Stimulated activated naive CD4-positive, alpha-beta T cell (primary cell): ENCODE data around the gene VWA3B.

ENCODE experiments used
- DNase-seq, 6 experiments: peaks; one replicate each; lab custom pipeline; 2025; lab: John Stamatoyannopoulos, UW

The VWA3B gene

DNA sequence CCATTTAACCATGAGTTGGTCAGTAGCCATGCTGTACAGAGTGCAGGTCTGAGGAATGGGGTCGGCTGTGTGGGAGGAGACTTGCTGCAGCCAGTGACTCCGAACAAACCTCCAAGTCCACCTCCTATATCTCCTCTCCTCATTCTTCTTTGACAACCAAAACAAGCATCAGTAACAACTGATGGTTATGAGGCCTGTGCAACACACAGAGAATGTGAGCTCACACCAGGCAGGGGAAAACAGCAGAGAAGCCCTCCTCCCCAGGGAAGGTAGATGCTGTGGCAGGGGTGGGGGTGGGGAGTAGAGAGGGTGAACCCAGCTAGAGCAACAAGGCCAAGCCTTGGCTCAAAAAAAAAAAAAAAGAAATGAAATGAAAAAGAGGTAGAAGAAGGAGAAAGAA, 247.0 kb downstream of the VWA3B start:
- DNase-seq, result no peak

DNA sequence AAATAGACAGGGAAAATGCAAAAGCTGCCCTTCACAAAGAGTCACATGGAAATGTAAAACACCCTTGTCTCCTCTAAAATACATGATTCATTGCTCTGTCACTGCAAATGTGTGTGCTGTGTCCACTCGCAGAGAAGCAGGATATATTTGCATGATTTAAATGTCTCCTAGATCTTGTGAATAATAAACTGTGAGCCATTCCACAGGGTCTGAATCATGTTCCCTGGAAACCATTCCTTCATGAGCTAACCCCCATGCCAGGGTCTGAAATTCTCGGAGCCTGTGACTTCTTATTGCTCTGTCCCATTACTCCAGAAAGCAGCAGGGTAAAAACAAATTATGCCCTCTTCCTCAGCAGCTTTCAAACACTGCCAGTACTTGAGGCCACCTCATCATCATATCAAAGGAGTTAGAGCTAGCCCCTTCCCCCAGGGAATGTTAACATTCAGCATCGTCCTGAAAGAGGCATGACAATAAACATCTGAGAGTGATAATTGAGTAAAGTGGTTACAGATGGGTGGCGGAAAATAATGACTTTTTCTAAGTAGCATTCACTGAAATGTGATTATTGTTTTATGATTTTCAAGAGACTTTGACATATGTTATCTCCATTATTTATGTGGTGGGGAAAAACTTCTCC, 247.6 kb downstream of the VWA3B start:
- no peak for DNase-seq

DNA sequence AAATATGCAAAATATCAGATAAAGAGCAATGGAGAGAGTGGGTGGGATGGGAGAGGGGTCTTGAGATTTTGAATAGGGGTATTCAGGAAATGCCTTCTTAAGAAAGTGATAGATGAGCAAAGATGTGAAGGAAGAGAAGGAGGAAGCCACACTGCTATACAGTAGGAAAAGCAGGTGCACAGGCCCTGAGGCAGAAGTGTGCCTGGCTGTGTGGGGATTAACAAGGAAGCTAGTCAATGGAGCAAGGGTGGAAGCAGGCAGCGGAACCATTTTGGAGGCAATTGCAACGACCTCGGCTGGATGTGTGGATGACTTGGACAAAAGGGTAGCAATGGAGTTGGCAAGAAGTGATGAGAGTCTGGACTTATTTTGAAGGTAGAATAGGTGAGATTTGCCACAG, 248.3 kb downstream of the VWA3B start:
- no peak for DNase-seq

DNA sequence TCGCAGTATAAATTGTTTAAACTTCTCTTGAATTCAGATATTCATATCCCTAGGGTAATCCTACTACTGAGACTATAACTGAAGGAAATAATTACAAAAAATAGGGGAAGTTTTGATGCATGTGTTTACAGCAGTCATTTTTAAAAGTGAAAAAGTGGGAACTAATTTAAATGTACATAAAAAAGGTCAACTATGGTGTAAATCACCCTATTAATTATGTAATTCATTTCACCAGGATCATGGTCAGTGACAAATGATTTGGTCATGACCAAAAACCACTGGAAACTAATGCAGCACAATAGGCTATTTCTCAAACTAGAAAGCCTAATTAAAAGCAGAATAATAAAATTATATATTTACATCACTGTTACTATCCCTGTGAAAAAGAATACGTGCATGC, 254.3 kb downstream of the VWA3B start:
- no peak for DNase-seq

DNA sequence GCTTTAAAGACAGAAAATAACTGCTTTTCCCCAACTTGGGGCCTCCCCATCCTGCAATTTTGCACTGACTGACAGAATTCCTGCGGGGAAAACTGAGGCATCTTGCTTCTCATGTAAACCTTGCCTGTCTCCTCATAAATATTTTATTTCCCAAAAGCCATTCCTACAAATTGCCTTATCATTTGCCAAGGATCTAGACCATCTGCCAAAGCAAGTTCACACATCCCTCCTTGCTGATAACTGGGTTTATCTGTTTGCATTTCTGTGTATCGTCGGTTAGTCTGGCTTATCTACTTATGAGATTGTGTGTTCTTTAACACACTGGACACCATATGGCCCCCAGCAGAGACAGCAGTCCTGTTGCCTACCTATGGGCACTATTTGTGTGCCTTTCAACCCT, 256.3 kb downstream of the VWA3B start:
- DNase-seq, result no peak

DNA sequence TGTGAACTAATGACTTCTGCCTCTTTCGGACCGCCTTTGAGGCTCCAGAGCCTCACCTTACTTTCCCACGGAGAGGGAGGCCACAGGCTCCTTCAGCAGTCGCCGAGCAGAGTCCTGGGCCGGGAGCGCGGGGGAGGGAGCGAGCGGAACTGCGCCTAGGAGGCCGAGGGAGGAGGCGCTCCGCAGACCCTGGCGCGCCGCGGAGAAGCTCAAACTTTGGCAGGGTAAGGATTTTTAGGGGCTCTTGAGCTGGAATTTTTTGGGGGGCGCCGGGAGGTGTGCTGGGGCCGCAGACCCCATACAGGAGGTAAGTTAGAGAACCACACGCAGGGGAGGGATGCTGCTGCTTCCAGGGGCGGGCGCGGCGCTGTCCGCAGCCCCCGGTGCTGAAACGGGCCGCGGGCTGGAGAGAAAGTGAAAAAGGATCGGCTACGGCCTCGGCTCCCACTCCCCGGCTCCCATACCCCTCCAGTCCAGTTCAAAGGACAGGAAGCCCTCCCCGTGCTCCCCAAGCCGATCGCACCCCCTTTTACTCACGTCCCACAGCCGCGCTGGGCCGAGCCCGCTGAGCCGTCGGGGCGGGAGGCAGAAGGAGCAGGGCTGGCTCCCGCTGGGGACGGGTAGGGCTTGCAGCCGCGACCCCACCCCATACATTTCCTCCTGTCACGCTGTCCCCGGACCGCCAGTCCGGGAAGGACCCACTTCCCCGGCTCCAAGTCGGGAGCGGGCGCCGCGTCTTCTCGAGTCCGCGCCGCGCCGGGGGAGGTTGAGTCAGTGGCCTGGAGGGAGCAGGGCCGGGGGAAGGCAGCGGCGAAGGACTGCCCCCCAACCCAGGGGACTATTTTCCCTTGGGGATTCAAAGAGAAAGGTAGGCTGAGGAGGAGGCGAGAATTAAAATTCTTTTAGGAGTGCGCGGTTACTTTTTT, 259.6 kb downstream of the VWA3B start, which contains the start of gene CNGA3:
Gene CNGA3 (plus strand): TSS at position 146 of the 926 bp plus-strand sequence. CDS start 23,520 bp downstream, outside the sequence.
- peak in 3 of 6 experiments; percentile 13 to 17 (median 16) for DNase-seq

DNA sequence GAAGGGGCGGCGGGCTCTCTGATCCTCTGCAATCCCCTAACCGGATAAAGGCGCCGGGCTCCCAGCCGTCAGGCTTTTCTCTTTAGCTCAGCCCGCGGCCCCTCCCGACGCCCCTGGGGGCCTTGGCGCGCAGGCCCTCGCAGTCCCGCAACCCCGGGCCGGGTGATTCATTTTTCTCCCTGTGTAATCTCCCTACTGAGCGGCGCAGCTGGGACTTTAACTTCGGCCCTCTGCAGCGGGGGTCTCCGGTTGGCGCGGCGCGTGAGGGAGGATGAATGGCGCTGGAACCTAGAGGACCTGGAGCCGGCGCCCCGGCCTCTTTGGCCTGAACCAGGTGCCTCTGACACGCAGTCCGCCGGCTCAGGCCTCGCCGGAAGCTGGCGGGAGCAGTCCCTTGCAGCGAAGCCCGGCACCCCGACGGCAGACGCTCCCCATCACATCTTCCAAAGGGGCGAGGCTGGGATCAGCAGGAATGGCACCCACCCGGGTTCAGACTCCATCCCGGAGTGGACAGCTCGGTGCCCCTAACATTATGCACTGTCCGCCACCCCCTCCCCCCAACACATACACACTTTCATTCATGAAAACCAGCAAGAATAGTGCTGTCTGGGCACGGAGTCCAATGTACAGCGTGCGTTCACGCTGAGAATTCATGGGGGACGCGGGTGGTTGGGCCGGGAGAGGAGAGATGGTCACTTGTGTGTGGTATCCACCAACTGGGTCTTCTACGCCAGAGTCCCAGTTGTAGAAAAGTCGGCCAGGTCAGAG, 260.5 kb downstream of the VWA3B start:
- DNase-seq, result no peak

DNA sequence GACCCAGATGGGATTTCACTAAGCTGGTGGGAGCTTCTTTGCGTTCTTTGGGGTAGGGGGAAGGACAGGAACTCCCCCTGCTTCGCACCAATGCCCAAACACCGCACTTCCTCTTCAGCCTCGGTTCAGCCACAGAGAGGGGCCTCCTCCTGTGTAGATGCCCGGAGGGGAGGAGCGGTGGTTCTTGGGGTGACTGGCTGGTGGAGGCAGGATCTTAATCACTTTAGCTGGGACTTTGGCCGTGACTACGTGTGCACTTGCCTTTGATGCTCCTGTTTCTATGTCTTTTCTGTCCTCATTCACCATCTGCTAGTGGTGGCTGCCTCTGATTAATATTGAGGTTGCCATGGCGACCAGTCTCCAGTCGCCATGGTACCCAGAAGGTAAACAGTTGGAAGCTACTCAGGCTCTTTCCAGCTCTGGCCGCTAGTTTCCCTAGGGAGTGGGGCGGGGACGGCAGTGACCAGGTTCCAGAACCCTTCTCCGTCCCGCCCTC, 261.1 kb downstream of the VWA3B start:
- DNase-seq, result no peak

DNA sequence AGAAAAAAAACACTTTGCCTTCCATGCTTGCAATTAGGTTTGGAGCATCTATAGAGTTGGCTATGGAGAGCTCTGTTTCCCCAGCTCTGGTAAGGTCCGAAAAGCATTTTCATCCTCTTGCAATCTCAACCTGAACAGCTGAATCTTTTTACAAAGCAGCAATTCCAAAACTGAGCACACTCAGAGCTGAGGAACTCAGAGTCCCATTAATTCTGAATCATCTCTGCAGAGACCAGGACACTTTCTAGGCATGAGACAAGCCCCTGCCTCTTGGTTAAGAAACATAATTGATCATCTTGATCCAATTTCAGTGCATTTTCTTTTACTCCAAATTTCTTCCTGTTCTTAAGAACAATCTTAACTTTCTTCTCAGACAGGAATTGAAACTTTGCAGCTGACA, 263.4 kb downstream of the VWA3B start:
- DNase-seq, result no peak

DNA sequence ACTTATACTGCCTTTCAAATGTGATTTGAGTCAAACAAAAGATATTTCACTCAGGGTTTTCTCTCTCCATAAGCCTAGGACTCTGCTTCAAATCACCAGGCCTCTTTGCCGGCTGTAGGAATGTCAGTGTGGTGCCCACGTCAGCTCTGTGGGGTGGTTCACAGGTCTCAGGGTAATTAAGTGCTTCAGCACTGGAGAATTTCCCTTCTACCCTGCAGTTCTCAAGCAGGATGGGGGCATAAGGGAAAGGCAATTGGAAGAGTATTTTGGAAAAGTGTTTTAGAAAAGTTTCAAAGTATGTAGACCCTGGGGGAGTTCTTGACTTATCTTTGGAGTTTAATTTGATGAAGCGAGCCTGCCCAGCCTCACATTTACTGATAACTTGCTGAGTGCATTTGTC, 268.9 kb downstream of the VWA3B start:
- DNase-seq, result no peak

DNA sequence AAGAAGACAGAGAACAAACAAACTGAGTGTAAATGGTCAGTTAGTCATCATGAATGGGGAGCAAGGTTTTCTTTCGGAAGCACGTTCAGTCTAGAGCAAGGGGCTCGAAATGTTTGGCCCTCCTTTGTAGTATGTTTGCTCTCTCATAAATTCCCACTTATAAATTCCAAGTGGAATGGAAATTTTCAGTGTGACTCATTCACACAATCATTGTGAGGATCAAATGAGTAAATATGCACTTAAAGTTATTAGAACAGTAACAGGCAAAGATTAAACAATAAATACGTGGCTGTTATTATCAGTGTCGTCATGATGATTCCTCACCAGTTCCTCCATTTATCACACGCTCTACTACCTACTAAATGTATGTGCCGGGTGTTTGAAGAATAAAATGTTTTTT, 269.8 kb downstream of the VWA3B start:
- DNase-seq, result no peak

DNA sequence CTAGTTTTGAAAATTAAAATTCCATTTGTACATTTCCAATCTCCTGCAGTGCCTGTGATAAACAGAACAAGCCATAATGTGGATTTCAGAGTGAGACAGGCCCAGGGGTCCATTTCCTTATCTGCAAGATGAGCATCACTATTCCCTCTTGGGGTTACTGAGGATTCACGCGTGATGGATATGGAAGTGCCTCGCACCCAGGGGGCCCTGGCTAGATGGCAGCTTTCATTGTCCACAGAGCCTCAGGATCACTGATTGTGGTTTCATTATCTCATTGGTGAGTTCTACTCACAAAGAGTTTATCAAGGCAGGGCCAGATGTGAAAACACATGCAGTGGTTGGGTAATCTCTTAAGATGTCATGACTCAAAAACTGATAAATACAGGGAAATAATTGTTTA, 270.9 kb downstream of the VWA3B start:
- no peak for DNase-seq

DNA sequence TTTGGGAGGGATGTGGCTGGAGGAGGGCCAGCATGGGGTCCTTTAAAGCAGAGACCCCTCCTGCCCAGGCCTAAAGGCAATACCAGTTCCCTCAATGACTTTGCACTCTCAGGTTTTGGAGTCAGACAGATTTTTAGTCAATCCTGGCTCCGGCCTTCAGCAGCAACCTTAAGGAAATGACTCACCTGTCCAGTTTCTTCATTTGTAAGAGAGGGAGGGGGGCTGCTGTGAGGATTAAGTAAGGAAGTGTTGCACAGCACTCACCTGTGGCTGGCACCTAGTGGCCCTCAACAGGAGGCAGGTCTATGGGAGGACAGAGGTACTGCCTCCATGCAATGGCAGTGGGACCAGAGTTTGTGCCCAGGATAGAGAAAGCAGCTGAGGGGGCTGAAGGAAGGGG, 273.0 kb downstream of the VWA3B start:
- no peak for DNase-seq
